Spleen (tissue), 7 donors: ENCODE data around the gene ERN2.

Experiments
- CTCF ChIP-seq, 11 experiments: fragments of 200-600 bp in 7 of 11; fragments of 450-650 bp in 4 of 11; sonication (generic) in 4 of 11; IDR thresholded peaks in 8 of 11; conservative IDR thresholded peaks in 3 of 11; 1 replicate in 7 of 11; 2 replicates in 4 of 11; pipeline versions ENCODE4 v1.4.0 to v1.8.0; 2016 to 2021; ENCODE audit warnings: antibody characterized with exemption in 11 of 11, inconsistent platforms in 4 of 11, mild to moderate bottlenecking in 1 of 11
- POLR2A ChIP-seq, 3 donors: fragments of 450-650 bp; IDR thresholded peaks; one replicate each; pipeline ENCODE4 v1.5.1; 2017; ENCODE audit warnings: antibody characterized with exemption in 3 of 3, mild to moderate bottlenecking in 1 of 3
- POLR2AphosphoS5 ChIP-seq, 3 donors: sonication (generic); formaldehyde crosslinking; IDR thresholded peaks; one replicate each; pipeline ENCODE4 v1.5.1; 2017; ENCODE audit warnings: antibody characterized with exemption in 3 of 3
- donor health status: DM: no; HTN: no; CAD: no; lungs with moderate emphysema.
- donor health status: DM: no; HTN: no; CAD: no.
- donor health status: DM: no; HTN: no; CAD: no.

- no peak for TF ChIP-seq POLR2A (IDR thresholded peaks at IDR 0.05)
- TF ChIP-seq POLR2AphosphoS5 (IDR thresholded peaks at IDR 0.05) = no peak
- TF ChIP-seq CTCF (IDR thresholded peaks at IDR 0.05 in 8 of 11, conservative IDR thresholded peaks at IDR 0.05 in 3 of 11) = no peak
Observed at GRCh38 chr16:23745263-23745662, 32.2 kb upstream of the ERN2 start.
